ENCODE measurements around the gene DIAPH2. TPM values are rescaled to one million over a fixed set of nuclear protein-coding genes. Genes with fewer than 3 reads are reported as not detected.

DIAPH2 gene
- total and polyA plus RNA-seq, 8 donors: 1.9 to 10.0 (median 5.9) TPM

DNA sequence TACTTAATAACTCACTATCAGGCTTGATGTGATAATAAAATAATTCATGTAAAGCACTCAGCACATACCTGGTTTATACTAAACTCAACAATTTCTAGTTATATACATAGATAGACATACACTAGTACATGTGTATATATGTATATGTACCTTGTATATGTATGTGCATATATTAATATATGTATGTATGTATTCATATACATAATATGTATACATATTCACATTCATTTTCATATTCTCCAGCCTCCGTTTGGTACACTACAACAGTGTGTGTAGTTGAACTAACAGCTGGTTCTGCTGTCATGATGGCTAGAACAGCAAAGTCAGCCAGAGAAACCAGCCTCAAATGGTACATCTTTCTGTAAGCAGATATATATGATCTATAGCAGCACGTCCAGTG is 869.2 kb downstream of the DIAPH2 start:
- DNase-seq (no peak), FAIRE-seq (no peak), ATAC-seq (no peak)
- TF ChIP-seq, protein P1, sequence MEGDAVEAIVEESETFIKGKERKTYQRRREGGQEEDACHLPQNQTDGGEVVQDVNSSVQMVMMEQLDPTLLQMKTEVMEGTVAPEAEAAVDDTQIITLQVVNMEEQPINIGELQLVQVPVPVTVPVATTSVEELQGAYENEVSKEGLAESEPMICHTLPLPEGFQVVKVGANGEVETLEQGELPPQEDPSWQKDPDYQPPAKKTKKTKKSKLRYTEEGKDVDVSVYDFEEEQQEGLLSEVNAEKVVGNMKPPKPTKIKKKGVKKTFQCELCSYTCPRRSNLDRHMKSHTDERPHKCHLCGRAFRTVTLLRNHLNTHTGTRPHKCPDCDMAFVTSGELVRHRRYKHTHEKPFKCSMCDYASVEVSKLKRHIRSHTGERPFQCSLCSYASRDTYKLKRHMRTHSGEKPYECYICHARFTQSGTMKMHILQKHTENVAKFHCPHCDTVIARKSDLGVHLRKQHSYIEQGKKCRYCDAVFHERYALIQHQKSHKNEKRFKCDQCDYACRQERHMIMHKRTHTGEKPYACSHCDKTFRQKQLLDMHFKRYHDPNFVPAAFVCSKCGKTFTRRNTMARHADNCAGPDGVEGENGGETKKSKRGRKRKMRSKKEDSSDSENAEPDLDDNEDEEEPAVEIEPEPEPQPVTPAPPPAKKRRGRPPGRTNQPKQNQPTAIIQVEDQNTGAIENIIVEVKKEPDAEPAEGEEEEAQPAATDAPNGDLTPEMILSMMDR (IDR thresholded peaks at IDR 0.05): no peak
- H3K27ac ChIP-seq: no peak overlapping the region
- H3K4me1 ChIP-seq: no peaks in the 10 kb centered on the region
- H3K27me3 ChIP-seq: no peaks in the 10 kb centered on the region
- intact Hi-C loops (cut with DNase I): no loop called here
- H3K9me3 ChIP-seq: no peaks in the 10 kb centered on the region
- no peak overlapping the region for H3K4me3 ChIP-seq
- 78 to 86% methylated on average over 2 of the region's 2 CpGs for WGBS, 2 donors
- no peaks in the 10 kb centered on the region for H3K36me3 ChIP-seq

DNA sequence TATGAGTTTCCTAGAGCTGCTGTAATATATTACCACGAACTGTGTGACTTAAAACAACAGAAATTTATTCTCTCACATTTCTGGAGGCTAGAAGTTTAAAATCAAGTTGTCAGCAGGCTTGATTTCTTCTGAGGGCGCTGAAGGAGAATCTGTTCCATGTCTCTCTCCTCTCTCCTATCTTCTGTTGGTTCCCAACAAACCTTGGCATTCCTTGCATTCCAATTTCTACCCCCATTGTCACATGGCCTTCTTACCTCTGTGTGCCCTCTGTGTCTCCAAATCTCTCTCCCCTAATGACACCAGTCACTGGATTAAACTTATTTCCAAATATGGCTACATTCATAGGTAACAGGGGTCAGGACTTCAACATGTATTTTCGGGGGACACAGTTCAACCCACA is 871.7 kb downstream of the DIAPH2 start:
- 63 to 94% methylated on average over 3 of the region's 3 CpGs for WGBS, 2 donors
- ATAC-seq (no peak), DNase-seq (no peak), FAIRE-seq (no peak)
- no peaks in the 10 kb centered on the region for H3K9me3 ChIP-seq
- no peaks in the 10 kb centered on the region for H3K36me3 ChIP-seq
- intact Hi-C loops (cut with DNase I): no loop called here
- TF ChIP-seq, protein P1 (IDR thresholded peaks at IDR 0.05): no peak
- H3K4me3 ChIP-seq: no peak overlapping the region
- no peak overlapping the region for H3K27ac ChIP-seq
- no peaks in the 10 kb centered on the region for H3K4me1 ChIP-seq
- H3K27me3 ChIP-seq: no peaks in the 10 kb centered on the region

DNA sequence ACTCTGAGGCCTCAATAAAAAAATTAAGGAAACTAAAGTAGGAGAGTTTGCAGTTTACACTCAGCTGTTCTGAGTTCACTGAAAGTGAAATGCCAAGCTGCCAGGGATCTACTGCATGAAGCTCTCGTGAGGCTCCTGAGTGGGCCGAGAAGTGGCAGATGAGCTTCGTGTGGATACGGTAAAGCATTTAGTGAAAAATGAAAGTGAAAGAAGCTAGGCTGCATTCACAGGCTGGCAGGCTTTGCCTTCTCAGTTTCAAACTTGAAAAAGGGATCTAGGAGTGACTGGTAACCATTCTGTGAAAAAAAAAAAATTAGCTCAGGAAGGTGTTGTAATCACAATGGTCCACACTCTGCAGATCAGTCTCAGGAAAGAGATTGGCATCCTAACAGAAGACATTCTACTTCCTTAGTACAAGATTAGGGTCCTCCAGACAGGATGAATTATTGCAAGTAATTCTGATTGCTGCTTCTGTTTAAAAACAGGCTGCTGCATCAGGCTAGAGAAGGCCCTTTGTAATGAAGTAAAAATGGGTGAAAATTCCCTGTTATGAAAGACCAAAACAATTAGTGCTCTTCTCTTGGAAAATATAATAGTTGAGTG is 879.0 kb downstream of the DIAPH2 start:
- Histone ChIP-seq H3K4me3 (peak overlapping the region in 1 of 4 donors; percentile 24), H3K36me3 (no peaks in the 10 kb centered on the region), H3K9me3 (no peaks in the 10 kb centered on the region), H3K27me3 (no peaks in the 10 kb centered on the region), H3K4me1 (no peaks in the 10 kb centered on the region), H3K27ac (no peak overlapping the region)
- DNase-seq: no peak
- peak in 3 of 4 donors; percentile 67 to 89 (median 84) for ATAC-seq
- WGBS, 2 donors: 53 to 60% methylated on average over 4 of the region's 4 CpGs
- no peak for FAIRE-seq
- TF ChIP-seq, protein P1 (IDR thresholded peaks at IDR 0.05): no peak
- intact Hi-C loops (cut with DNase I): no loop called here

DNA sequence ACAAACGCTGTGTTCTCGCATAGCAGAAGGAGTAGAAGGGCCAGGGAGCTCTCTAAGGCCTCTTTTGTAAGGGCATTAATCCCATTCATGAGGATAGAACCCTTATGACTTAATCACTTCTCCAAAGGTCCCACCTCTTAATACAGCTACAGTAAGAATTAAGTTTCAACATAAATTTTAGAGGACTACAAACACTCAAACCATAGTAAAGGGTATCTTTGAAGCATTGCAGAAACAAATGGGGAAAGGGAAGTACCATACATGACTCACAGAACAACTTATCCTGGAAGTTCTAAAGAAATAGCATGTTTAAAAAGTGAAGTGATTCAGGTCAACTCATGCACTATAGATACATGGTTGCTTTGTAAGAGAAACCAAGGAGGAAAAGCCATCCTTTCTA is 879.9 kb downstream of the DIAPH2 start:
- ATAC-seq (no peak), FAIRE-seq (no peak), DNase-seq (no peak)
- WGBS, 2 donors: 89 to 95% methylated on average over 2 of the region's 2 CpGs
- no peak overlapping the region for H3K27ac ChIP-seq
- H3K36me3 ChIP-seq: no peaks in the 10 kb centered on the region
- H3K4me1 ChIP-seq: no peaks in the 10 kb centered on the region
- no peaks in the 10 kb centered on the region for H3K9me3 ChIP-seq
- intact Hi-C loops (cut with DNase I): no loop called here
- H3K4me3 ChIP-seq: no peak overlapping the region
- H3K27me3 ChIP-seq: no peaks in the 10 kb centered on the region
- TF ChIP-seq, protein P1 (IDR thresholded peaks at IDR 0.05): no peak

DNA sequence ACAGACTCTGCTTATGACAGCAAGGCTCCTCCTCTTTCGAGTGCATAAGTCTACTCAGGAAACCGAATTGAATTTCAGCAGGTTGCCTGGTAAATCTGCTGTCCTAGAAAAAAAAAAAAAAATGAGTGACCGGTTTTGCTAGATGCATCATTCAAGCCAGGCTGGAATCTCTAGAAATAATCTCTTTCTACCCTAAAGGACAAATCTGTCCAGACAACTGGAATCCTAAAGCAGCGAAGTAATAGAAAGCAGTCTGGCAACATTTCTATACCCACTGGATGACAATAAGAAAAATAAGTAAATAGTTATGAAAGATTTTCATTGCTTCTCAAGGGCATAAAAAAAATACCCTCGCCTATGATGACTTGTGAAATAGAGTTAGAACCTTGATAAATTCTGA is 902.5 kb downstream of the DIAPH2 start:
- ATAC-seq: no peak
- intact Hi-C loops (cut with DNase I): no loop called here
- Histone ChIP-seq H3K27ac (no peak overlapping the region), H3K4me3 (no peak overlapping the region), H3K36me3 (no peaks in the 10 kb centered on the region), H3K27me3 (no peaks in the 10 kb centered on the region), H3K4me1 (no peaks in the 10 kb centered on the region), H3K9me3 (no peaks in the 10 kb centered on the region)
- TF ChIP-seq, protein P1 (IDR thresholded peaks at IDR 0.05): no peak
- DNase-seq: no peak
- peak; percentile 53 for FAIRE-seq
- 68 to 85% methylated on average over 5 of the region's 5 CpGs for WGBS, 2 donors

Data from pancreas (tissue), 10 donors.